Activated CD8-positive, alpha-beta T cell treated with anti-CD3 and anti-CD28 coated beads for 36 hours (primary cell): ENCODE data around the gene KCNJ10. TPM values are rescaled to one million over a fixed set of nuclear protein-coding genes. Genes with fewer than 3 reads are reported as not detected.

Experiments
- ATAC-seq: fragments of 200-7000 bp; cut with Tn5 transposase; one replicate; pipeline ENCODE4 v1.10.0; 2021; ENCODE audit warnings: mild to moderate bottlenecking, moderate library complexity
- CTCF ChIA-PET: fragments of 350-600 bp; sonication (Branson Sonifier 250); formaldehyde crosslinking; loops from one replicate; lab custom pipeline; 2021; ENCODE audit warnings: antibody characterized with exemption; lab: Charles Lee
- POLR2A ChIA-PET: fragments of 350-600 bp; sonication (Branson Sonifier 250); formaldehyde crosslinking; loops from one replicate; lab custom pipeline; 2021; ENCODE audit warnings: antibody characterized with exemption; lab: Charles Lee
- DNase-seq: peaks from one replicate; pipeline ENCODE4 v3.0.0-alpha.2; 2020
- H3K27ac Mint-ChIP-seq: one replicate; pipeline ENCODE4 v1.8.0; 2021; ENCODE audit warnings: mild to moderate bottlenecking, mixed read lengths
- H3K27me3 Mint-ChIP-seq: one replicate; pipeline ENCODE4 v1.8.0; 2021; ENCODE audit warnings: mixed read lengths
- H3K36me3 Mint-ChIP-seq: one replicate; pipeline ENCODE4 v1.8.0; 2021; ENCODE audit warnings: low read depth, mixed read lengths
- H3K4me1 Mint-ChIP-seq: one replicate; pipeline ENCODE4 v1.8.0; 2021; ENCODE audit warnings: low read depth, mixed read lengths
- H3K4me3 Mint-ChIP-seq: one replicate; pipeline ENCODE4 v1.8.0; 2021; ENCODE audit warnings: mild to moderate bottlenecking, moderate library complexity, mixed read lengths
- H3K9me3 Mint-ChIP-seq: one replicate; pipeline ENCODE4 v1.8.0; 2021; ENCODE audit warnings: mixed read lengths
- intact Hi-C: fragments of 100-400 bp; cut with micrococcal nuclease; formaldehyde crosslinking; loops from one replicate; pipeline ENCODE4 v1.10.0; 2022
- total RNA-seq, 2 experiments: library from RNA; stranded (reverse); gene quantifications; one replicate each; pipeline ENCODE4 v1.2.3, GENCODE V29; 2021
- TF ChIP-seq, protein P1 (sequence below): fragments of 200-600 bp; IDR thresholded peaks from one replicate; pipeline ENCODE4 v1.8.0; 2022; ENCODE audit warnings: antibody characterized with exemption, mild to moderate bottlenecking

The KCNJ10 gene
- total RNA-seq, 2 experiments from 2014 or later: 0.14 to 0.29 TPM

DNA sequence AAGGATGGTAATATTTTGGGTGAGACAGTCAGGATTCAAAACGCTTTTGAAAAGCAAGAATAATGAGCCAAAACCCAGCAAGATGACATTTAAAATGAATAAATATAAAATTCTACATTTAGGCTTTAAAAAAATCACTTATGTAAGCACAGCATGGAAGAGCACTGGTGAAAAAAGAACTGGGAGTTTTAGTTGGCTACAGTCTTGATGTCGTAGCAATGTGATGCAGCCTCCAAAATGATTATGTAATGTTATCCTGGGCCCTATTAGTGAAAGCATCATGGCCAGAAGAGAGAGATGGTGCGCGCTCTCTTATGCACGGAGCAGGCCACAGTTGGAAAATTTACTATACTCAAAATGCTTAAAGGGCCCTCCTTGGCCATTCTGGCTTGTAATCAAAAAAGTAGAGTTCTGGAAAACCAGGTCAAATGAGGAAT is 16.5 kb upstream of the KCNJ10 start:
- DNase-seq (no peak), ATAC-seq (no peak)
- TF ChIP-seq, protein P1, sequence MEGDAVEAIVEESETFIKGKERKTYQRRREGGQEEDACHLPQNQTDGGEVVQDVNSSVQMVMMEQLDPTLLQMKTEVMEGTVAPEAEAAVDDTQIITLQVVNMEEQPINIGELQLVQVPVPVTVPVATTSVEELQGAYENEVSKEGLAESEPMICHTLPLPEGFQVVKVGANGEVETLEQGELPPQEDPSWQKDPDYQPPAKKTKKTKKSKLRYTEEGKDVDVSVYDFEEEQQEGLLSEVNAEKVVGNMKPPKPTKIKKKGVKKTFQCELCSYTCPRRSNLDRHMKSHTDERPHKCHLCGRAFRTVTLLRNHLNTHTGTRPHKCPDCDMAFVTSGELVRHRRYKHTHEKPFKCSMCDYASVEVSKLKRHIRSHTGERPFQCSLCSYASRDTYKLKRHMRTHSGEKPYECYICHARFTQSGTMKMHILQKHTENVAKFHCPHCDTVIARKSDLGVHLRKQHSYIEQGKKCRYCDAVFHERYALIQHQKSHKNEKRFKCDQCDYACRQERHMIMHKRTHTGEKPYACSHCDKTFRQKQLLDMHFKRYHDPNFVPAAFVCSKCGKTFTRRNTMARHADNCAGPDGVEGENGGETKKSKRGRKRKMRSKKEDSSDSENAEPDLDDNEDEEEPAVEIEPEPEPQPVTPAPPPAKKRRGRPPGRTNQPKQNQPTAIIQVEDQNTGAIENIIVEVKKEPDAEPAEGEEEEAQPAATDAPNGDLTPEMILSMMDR: no peak
- Mint-ChIP-seq H3K4me3 (no peak overlapping the region), H3K27ac (no peak overlapping the region), H3K4me1 (peaks cover 4% of the 10 kb centered on the region), H3K9me3 (no peaks in the 10 kb centered on the region), H3K27me3 (peaks cover 16% of the 10 kb centered on the region), H3K36me3 (peaks cover 16% of the 10 kb centered on the region)
- intact Hi-C loops: loop anchor here (5.0 to 10.0 kb wide), 3 partner anchors 52 to 149 kb away; partner anchors contain the start of gene PIGM
- CTCF ChIA-PET: interaction anchor here (0.6 to 33.7 kb wide), 33 partner anchors 9 to 290 kb away, joined by 3 to 693 read pairs (median 5); partner anchors contain the start of genes DCAF8, IGSF8, KCNJ10 and PIGM
- POLR2A ChIA-PET: interaction anchor here (0.7 kb wide), 1 partner anchor 12 kb away, joined by 4 read pairs; the partner anchor contains the start of gene IGSF8

DNA sequence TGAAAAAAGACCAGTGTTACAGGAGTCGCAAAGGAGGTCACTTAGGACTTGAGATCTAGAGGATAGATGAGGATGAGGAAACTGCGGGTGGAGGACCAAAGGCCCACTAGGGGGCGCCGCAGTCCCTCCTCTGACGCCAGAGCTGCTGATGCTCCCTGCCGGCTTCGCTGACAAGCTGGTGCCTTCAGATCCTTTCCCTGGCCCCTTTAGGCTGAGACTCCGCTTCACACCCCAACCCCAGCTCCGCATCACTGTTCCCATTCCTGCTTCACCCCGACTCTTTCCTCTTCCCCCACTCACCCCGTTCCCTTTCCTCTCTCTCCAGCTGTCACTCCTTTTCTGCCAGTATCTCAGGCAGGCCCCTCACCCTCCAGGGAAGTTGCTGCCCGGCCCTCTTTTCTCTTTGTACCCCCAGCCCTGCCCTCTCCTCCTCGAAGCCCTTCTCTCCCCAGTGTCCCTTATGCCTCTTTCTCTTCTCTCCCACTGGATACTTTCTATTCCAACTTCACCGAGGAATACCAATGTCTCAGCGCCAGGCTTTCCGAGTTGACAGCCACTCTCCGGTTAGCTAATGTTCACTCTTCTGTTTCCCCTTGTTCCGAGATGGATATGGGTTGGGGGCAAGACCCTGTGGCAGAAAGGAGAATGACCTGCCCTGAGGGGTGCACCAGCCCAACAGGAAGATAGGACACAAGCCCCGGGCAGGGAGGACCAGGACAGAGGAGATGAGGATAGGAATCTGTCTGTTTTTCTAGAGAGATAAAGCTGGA is 15.9 kb upstream of the KCNJ10 start:
- CTCF ChIA-PET: interaction anchor here (0.6 to 33.7 kb wide), 57 partner anchors 8 to 290 kb away, joined by 3 to 693 read pairs (median 5); partner anchors contain the start of genes ATP1A4, DCAF8, IGSF8 and KCNJ10
- DNase-seq (peak; percentile 92), ATAC-seq (peak; percentile 76)
- H3K4me1 Mint-ChIP-seq: peaks cover 5% of the 10 kb centered on the region
- POLR2A ChIA-PET: interaction anchor here (0.7 to 1.9 kb wide), 3 partner anchors 10 to 12 kb away, joined by 4 to 8 read pairs (median 5); partner anchors contain the start of gene IGSF8
- TF ChIP-seq, protein P1: peak; percentile 91
- H3K27ac Mint-ChIP-seq: no peak overlapping the region
- no peak overlapping the region for H3K4me3 Mint-ChIP-seq
- peaks cover 21% of the 10 kb centered on the region for H3K27me3 Mint-ChIP-seq
- intact Hi-C loops: loop anchor here (5.0 to 10.0 kb wide), 3 partner anchors 51 to 149 kb away; partner anchors contain the start of gene PIGM
- peaks cover 16% of the 10 kb centered on the region for H3K36me3 Mint-ChIP-seq
- H3K9me3 Mint-ChIP-seq: no peaks in the 10 kb centered on the region

DNA sequence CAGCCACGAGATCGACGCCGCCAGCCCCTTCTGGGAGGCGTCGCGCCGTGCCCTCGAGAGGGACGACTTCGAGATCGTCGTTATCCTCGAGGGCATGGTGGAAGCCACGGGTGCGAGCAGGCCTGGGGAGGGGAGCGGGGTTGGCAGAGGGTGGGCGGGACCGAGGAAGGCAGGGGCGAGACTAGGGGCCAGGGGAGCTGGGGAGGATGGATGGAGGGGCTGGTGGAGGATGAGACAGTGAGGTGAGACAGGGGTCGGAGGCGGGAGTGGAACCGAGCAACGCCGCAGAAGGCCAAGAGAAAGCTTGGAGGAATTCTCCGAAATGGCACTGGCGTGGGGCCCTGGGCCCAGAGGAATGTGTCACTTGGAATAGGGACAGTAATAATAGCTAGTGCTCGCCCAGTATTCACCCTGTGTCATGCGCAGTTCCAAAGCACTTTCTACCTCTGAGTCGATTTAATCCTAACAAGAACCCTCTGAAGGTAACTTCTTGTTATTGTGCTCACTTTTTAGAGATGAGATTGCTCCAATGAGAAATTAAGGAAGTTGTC is 14.9 kb upstream of the KCNJ10 start:
- H3K27ac Mint-ChIP-seq: no peak overlapping the region

DNA sequence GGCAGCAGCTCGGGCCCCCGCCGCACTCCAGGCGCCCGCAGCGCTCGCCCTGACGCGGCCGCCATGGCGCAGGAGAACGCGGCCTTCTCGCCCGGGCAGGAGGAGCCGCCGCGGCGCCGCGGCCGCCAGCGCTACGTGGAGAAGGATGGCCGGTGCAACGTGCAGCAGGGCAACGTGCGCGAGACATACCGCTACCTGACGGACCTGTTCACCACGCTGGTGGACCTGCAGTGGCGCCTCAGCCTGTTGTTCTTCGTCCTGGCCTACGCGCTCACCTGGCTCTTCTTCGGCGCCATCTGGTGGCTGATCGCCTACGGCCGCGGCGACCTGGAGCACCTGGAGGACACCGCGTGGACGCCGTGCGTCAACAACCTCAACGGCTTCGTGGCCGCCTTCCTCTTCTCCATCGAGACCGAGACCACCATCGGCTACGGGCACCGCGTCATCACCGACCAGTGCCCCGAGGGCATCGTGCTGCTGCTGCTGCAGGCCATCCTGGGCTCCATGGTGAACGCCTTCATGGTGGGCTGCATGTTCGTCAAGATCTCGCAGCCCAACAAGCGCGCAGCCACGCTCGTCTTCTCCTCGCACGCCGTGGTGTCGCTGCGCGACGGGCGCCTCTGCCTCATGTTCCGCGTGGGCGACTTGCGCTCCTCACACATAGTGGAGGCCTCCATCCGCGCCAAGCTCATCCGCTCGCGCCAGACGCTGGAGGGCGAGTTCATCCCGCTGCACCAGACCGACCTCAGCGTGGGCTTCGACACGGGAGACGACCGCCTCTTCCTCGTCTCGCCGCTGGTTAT is 14.2 kb upstream of the KCNJ10 start:
- H3K9me3 Mint-ChIP-seq: no peaks in the 10 kb centered on the region
- H3K4me1 Mint-ChIP-seq: peaks cover 13% of the 10 kb centered on the region
- H3K27me3 Mint-ChIP-seq: peaks cover 37% of the 10 kb centered on the region
- H3K27ac Mint-ChIP-seq: no peak overlapping the region
- intact Hi-C loops: loop anchor here (10.0 kb wide), 1 partner anchor 49 kb away; the partner anchor contains the start of gene PIGM
- peak; percentile 74 for ATAC-seq
- ChIA-PET POLR2A (interaction anchor here (0.9 to 1.9 kb wide), 4 partner anchors 14 to 37 kb away, joined by 3 to 8 read pairs (median 4); partner anchors contain the start of gene IGSF8), CTCF (interaction anchor here (0.9 to 33.7 kb wide), 18 partner anchors 7 to 294 kb away, joined by 3 to 693 read pairs (median 9); partner anchors contain the start of genes ATP1A4, IGSF8, KCNJ10 and PEA15)
- peak; percentile 84 for DNase-seq
- peak overlapping the region; percentile 46 for H3K4me3 Mint-ChIP-seq
- peaks cover 16% of the 10 kb centered on the region for H3K36me3 Mint-ChIP-seq
- TF ChIP-seq, protein P1: peak; percentile 80

More for the DNA sequence above, 14.9 kb upstream of the KCNJ10 start:
- ChIA-PET POLR2A (interaction anchor here (1.0 to 1.9 kb wide), 4 partner anchors 9 to 38 kb away, joined by 4 to 8 read pairs (median 4); partner anchors contain the start of gene IGSF8), CTCF (interaction anchor here (0.7 to 33.7 kb wide), 30 partner anchors 7 to 294 kb away, joined by 3 to 693 read pairs (median 6); partner anchors contain the start of genes ATP1A4, DCAF8, IGSF8 and KCNJ10)
- DNase-seq (no peak), ATAC-seq (no peak)
- intact Hi-C loops: loop anchor here (5.0 to 10.0 kb wide), 3 partner anchors 50 to 148 kb away; partner anchors contain the start of gene PIGM
- Mint-ChIP-seq H3K36me3 (peaks cover 16% of the 10 kb centered on the region), H3K27me3 (peaks cover 31% of the 10 kb centered on the region), H3K4me1 (peaks cover 12% of the 10 kb centered on the region), H3K9me3 (no peaks in the 10 kb centered on the region), H3K4me3 (no peak overlapping the region)
- TF ChIP-seq, protein P1: no peak
